ENCODE results near the gene RMC1. TPM values are rescaled to one million over a fixed set of nuclear protein-coding genes. Genes with fewer than 3 reads are reported as not detected.
"Not testable (repeated sequence)": the region's sequence is repeated elsewhere in the genome, so short reads cannot be mapped to it uniquely, and the experiment has no call there.

RMC1 gene
- total RNA-seq, 1 donor from 2014 or later, result 37.0 TPM

- DNase-seq, result no peak
Measured at GRCh38 chr18:23563377-23564043, 60.2 kb downstream of the RMC1 start.

GRCh38 chr18:23565916-23566547 is 62.7 kb downstream of the RMC1 start:
- DNase-seq, result no peak

GRCh38 chr18:23567671-23568070 is 64.4 kb downstream of the RMC1 start:
- DNase-seq, result no peak

- no peak for DNase-seq
Measured at GRCh38 chr18:23568281-23569138, 65.2 kb downstream of the RMC1 start.

- DNase-seq, result no peak
Measured at GRCh38 chr18:23569299-23570063, 66.2 kb downstream of the RMC1 start.

- no peak for DNase-seq
Measured at GRCh38 chr18:23570912-23571504, 67.7 kb downstream of the RMC1 start.

GRCh38 chr18:23572012-23572411 is 68.7 kb downstream of the RMC1 start:
- DNase-seq, result no peak

GRCh38 chr18:23572570-23572969 is 69.3 kb downstream of the RMC1 start:
- no peak for DNase-seq

GRCh38 chr18:23573020-23573419 is 69.7 kb downstream of the RMC1 start:
- DNase-seq, result no peak

- no peak for DNase-seq
Measured at GRCh38 chr18:23573626-23574431, 70.5 kb downstream of the RMC1 start.

GRCh38 chr18:23574611-23575308 is 71.4 kb downstream of the RMC1 start:
- no peak for DNase-seq

- no peak for DNase-seq
Measured at GRCh38 chr18:23575309-23575651, 72.0 kb downstream of the RMC1 start.

GRCh38 chr18:23577521-23577920 is 74.2 kb downstream of the RMC1 start:
- not testable (repeated sequence) for DNase-seq

- no peak for DNase-seq
Measured at GRCh38 chr18:23578067-23578701, 74.9 kb downstream of the RMC1 start.

- DNase-seq, result no peak
Measured at GRCh38 chr18:23578891-23579653, 75.8 kb downstream of the RMC1 start.

- DNase-seq, result no peak
Measured at GRCh38 chr18:23580677-23581367, 77.5 kb downstream of the RMC1 start.
